DMS 273 (cell line): ENCODE measurements around the gene OPRD1.

Source experiments
- DNase-seq: peaks from one replicate; lab custom pipeline; 2025; ENCODE audit not compliant: unreplicated experiment; lab: John Stamatoyannopoulos, UW

Gene OPRD1

DNA sequence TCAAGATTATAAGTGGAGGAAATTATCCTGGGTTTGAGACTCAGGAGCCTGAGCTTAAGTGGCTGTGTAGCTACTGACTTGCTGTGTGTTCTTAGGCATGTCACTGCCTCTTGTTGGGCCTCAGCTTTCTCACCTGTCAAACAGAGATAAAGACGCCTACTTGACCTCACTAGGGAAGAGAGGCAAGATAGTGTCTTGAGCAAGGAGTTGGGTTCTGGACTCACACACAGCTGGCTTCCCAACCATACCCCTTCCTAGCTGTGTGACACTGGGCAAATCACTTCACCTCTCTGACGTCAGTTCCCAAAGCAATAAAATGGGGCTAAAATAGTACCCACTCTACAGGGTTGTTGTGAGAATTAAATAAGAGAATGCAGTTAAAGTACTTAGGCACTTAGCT is 90.8 kb downstream of the OPRD1 start:
- DNase-seq = no peak

GRCh38 chr1:28905921-28906666 is 94.1 kb downstream of the OPRD1 start:
- DNase-seq = no peak

- no peak for DNase-seq
These were observed 97.2 kb downstream of the OPRD1 start for GRCh38 chr1:28909198-28909597.

GRCh38 chr1:28910379-28911115 is 98.6 kb downstream of the OPRD1 start:
- DNase-seq = peak; percentile 46

DNA sequence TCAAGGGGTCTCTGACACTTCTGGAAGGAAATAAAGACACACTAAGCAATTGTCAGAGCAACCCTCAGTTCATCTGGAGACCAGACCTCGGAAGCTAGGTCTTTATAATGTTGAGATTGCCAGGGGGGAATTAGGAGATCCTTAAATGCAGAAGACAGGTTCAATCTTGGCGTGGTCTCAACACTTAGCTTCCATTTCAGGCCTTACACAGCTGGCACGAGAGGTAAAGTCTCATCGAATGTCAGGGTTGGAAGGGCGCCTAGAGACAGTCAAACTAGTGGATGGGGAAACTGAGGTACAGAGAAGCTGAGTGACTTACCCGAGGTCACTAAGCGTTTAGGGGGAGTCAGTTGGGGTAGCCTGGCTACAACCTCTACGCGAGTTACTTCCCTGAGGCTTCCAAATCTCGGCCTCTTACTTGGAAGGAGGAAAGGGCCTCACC is 101.8 kb downstream of the OPRD1 start:
- peak; percentile 71 for DNase-seq

- peak; percentile 99 for DNase-seq
These were observed 102.5 kb downstream of the OPRD1 start, which contains the start of gene EPB41 for GRCh38 chr1:28914228-28915030. TSS of gene EPB41 (plus strand) at chr1:28914569. CDS start at chr1:28987438, 72,869 bp downstream.

GRCh38 chr1:28915031-28915895 is 103.3 kb downstream of the OPRD1 start:
- DNase-seq = peak; percentile 86

DNA sequence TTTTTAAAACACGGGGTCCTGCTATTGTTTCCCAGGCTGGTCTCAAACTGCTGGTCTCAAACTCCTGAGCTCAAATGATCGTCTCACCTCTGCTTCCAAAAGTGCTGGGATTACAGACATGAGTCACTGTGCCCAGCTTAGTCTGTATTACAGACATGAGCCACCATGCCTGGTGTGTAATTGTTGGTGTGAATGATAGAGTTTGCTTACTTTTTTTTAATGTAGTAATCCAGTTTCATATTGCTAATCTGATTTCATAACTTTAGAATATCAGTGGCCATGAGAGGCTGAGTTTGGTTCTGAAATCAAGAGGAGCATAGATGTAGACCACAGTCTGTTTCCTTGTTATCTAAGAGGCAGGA is 105.8 kb downstream of the OPRD1 start:
- DNase-seq = no peak
